Measurements from ENCODE around the gene HOXC12.

DNA sequence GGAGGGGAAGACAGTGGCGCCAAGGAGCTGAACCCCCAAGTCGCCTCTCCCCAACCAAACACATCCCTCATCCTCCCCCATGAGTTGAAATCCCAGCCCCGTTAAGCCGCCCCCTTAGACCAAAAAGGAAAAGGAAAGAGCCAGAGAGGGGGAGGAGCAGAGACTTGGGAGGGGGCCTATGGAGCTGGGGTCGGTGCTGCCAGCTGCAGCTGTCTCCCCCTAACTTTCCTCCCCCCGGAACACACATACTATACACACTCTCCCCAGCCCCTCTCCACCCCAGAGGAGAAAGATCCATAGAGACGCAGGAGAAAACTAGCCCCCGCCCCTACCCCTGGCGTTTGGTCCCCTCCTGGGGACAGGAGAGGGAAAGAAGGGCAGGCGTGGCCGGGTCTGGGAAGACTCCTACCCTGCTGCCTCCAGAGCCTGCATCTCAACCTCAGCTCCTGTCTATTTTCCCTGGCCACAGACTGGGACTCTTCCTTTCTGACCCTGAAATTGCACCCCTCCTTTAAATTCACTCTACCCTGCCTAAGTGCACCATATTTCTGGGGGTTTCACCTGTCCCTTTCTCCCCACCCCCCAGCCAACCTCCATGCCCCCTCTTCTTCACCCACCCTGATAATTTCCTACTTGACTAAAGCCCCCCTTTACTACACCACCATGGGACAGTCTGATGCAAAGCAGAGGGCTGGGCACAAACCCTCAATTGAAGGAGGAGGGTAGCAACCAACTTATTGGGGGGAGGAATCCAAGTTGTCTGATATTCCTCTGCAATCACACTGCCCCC is 43.6 kb downstream of the HOXC12 start:
- TF ChIP-seq, protein P1, sequence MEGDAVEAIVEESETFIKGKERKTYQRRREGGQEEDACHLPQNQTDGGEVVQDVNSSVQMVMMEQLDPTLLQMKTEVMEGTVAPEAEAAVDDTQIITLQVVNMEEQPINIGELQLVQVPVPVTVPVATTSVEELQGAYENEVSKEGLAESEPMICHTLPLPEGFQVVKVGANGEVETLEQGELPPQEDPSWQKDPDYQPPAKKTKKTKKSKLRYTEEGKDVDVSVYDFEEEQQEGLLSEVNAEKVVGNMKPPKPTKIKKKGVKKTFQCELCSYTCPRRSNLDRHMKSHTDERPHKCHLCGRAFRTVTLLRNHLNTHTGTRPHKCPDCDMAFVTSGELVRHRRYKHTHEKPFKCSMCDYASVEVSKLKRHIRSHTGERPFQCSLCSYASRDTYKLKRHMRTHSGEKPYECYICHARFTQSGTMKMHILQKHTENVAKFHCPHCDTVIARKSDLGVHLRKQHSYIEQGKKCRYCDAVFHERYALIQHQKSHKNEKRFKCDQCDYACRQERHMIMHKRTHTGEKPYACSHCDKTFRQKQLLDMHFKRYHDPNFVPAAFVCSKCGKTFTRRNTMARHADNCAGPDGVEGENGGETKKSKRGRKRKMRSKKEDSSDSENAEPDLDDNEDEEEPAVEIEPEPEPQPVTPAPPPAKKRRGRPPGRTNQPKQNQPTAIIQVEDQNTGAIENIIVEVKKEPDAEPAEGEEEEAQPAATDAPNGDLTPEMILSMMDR (IDR thresholded peaks at IDR 0.05; ENCODE audit: low read length): no peak
- peak; percentile 43 for TF ChIP-seq EZH2 (optimal IDR thresholded peaks at IDR 0.05; ENCODE audit: low read depth, low read length)
- no peak for TF ChIP-seq EZH2phosphoT487 (IDR thresholded peaks at IDR 0.05; ENCODE audit: low read length)

Measured in MM.1S (cell line).